Kidney (tissue), 14 donors: ENCODE data around the gene CDK15. TPM values are rescaled to one million over a fixed set of nuclear protein-coding genes. Genes with fewer than 3 reads are reported as not detected.

Source experiments
- DNase-seq, 5 donors: peaks; one replicate each; pipeline ENCODE4 v3.0.0-alpha.2; 2013 to 2020
- FAIRE-seq: peaks from 2 replicates; lab custom pipeline; 2012; peaks lifted over from hg19 to GRCh38; lab: Jason Lieb, UNC
- H3K27ac ChIP-seq, 2 donors: one replicate each; pipeline ENCODE4 v1.7.0; 2013; ENCODE audit warnings: low read depth in 2 of 2, low read length in 2 of 2, inconsistent platforms in 1 of 2
- H3K27me3 ChIP-seq: one replicate; pipeline ENCODE4 v1.7.1; 2013; ENCODE audit warnings: low read length, inconsistent platforms; ENCODE audit not compliant: control insufficient read depth, insufficient read depth
- H3K36me3 ChIP-seq, 3 donors: one replicate each; pipeline versions ENCODE4 v1.7.0 to v1.7.1; 2013; ENCODE audit warnings: low read length in 3 of 3, control low read depth in 1 of 3, inconsistent platforms in 1 of 3; ENCODE audit not compliant: insufficient read depth in 3 of 3, control insufficient read depth in 2 of 3
- H3K4me1 ChIP-seq, 3 donors: one replicate each; pipeline versions ENCODE4 v1.7.0 to v1.7.1; 2013; ENCODE audit warnings: low read length in 3 of 3, inconsistent platforms in 1 of 3, low read depth in 1 of 3; ENCODE audit not compliant: control insufficient read depth in 2 of 3, insufficient read depth in 2 of 3
- H3K4me3 ChIP-seq, 3 donors: one replicate each; pipeline versions ENCODE4 v1.7.0 to v1.8.1; 2013; ENCODE audit warnings: low read length in 3 of 3, control low read depth in 1 of 3, inconsistent platforms in 1 of 3
- H3K9ac ChIP-seq, 3 donors: one replicate each; pipeline versions ENCODE4 v1.7.0 to v1.7.1; 2013; ENCODE audit warnings: low read length in 3 of 3, control low read depth in 1 of 3, inconsistent platforms in 1 of 3
- H3K9me3 ChIP-seq, 3 donors: one replicate each; pipeline versions ENCODE4 v1.7.0 to v1.7.1; 2013; ENCODE audit warnings: low read length in 3 of 3, control low read depth in 1 of 3, inconsistent platforms in 1 of 3; ENCODE audit not compliant: control insufficient read depth in 2 of 3, insufficient read depth in 1 of 3
- CTCF ChIP-seq: IDR thresholded peaks from 3 replicates; pipeline ENCODE4 v1.5.1; 2012; ENCODE audit warnings: mild to moderate bottlenecking, moderate library complexity, borderline replicate concordance; ENCODE audit not compliant: insufficient read depth; ENCODE audit errors: extremely low read depth
- intact Hi-C: fragments of 100-400 bp; cut with DNase I; formaldehyde crosslinking; loops from one replicate; pipeline ENCODE4 v1.11.1; 2022
- polyA plus RNA-seq: library from polyadenylated mRNA; stranded (reverse); fragments of 350-450 nt; fragmentation: Illumina TruSeq; extraction: RNeasy Lipid Tissue Mini Kit (QIAGEN cat#74804); gene quantifications from one replicate; pipeline ENCODE4 v1.2.3, GENCODE V29; 2014; ENCODE audit warnings: low read depth, low replicate concordance; ENCODE audit not compliant: insufficient read depth
- total RNA-seq: library from RNA; stranded (reverse); fragmentation: NEBNext Ultra II Directional; extraction: Animal tissue kit (Norgen Biotek cat#: 25700); gene quantifications from one replicate; pipeline ENCODE4 v1.2.1, GENCODE V29; 2021
- donor health status: control.
- donor health status: control.
- donor health status: control.
- donor health status: control.
- donor health status: control.
- donor health status: DM: yes; HTN: yes; CAD: no.
- donor health status: Normal renal cell carcinoma (clear cell type).

The CDK15 gene
- total and polyA plus RNA-seq, 2 donors from 2014 or later = 0.11 to 2.7 TPM

GRCh38 chr2:201789395-201789794, 16.9 kb upstream of the CDK15 start:
- DNase-seq (no peak), FAIRE-seq (no peak)
- TF ChIP-seq CTCF = no peak
- H3K27me3 ChIP-seq = no peaks in the 10 kb centered on the region
- no peaks in the 10 kb centered on the region for H3K9me3 ChIP-seq
- H3K4me1 ChIP-seq = no peaks in the 10 kb centered on the region
- intact Hi-C loops = no loop called here
- no peak overlapping the region for H3K9ac ChIP-seq
- H3K27ac ChIP-seq = no peak overlapping the region
- H3K4me3 ChIP-seq = no peak overlapping the region
- no peaks in the 10 kb centered on the region for H3K36me3 ChIP-seq

- intact Hi-C loops = no loop called here
- no peak for TF ChIP-seq CTCF
- DNase-seq (no peak), FAIRE-seq (no peak)
- no peak overlapping the region for H3K27ac ChIP-seq
- no peaks in the 10 kb centered on the region for H3K27me3 ChIP-seq
- no peak overlapping the region for H3K9ac ChIP-seq
- H3K4me3 ChIP-seq = no peak overlapping the region
- no peaks in the 10 kb centered on the region for H3K4me1 ChIP-seq
- no peaks in the 10 kb centered on the region for H3K9me3 ChIP-seq
- no peaks in the 10 kb centered on the region for H3K36me3 ChIP-seq
Measured at GRCh38 chr2:201790291-201790690, 16.0 kb upstream of the CDK15 start.

GRCh38 chr2:201790989-201791388, 15.3 kb upstream of the CDK15 start:
- H3K27me3 ChIP-seq = no peaks in the 10 kb centered on the region
- FAIRE-seq = no peak
- intact Hi-C loops = no loop called here

More at GRCh38 chr2:201790989-201791388, 15.3 kb upstream of the CDK15 start:
- no peak overlapping the region for H3K9ac ChIP-seq
- no peaks in the 10 kb centered on the region for H3K4me1 ChIP-seq
- H3K9me3 ChIP-seq = no peaks in the 10 kb centered on the region
- no peak for DNase-seq
- no peak overlapping the region for H3K4me3 ChIP-seq
- H3K36me3 ChIP-seq = no peaks in the 10 kb centered on the region
- no peak overlapping the region for H3K27ac ChIP-seq
- TF ChIP-seq CTCF = no peak
